Measurements from ENCODE around the gene PGM1.

GRCh38 chr1:63662841-63663240, 69.6 kb downstream of the PGM1 start:
- TF ChIP-seq CTCF (conservative IDR thresholded peaks at IDR 0.05; ENCODE audit: low read length), result no peak
- no peak for TF ChIP-seq EZH2phosphoT487 (IDR thresholded peaks at IDR 0.05; ENCODE audit: borderline replicate concordance, low read depth, low read length)
